CD4-positive, alpha-beta T cell treated with Interleukin-10 for 1 hour (primary cell): Measurements from ENCODE around the gene ANTKMT.
A peak's percentile ranks its signal among the peaks of the same experiment; 100 is the strongest.

Source experiments
- DNase-seq: peaks from one replicate; pipeline ENCODE4 v3.0.0-alpha.2; 2020

Gene ANTKMT

DNA sequence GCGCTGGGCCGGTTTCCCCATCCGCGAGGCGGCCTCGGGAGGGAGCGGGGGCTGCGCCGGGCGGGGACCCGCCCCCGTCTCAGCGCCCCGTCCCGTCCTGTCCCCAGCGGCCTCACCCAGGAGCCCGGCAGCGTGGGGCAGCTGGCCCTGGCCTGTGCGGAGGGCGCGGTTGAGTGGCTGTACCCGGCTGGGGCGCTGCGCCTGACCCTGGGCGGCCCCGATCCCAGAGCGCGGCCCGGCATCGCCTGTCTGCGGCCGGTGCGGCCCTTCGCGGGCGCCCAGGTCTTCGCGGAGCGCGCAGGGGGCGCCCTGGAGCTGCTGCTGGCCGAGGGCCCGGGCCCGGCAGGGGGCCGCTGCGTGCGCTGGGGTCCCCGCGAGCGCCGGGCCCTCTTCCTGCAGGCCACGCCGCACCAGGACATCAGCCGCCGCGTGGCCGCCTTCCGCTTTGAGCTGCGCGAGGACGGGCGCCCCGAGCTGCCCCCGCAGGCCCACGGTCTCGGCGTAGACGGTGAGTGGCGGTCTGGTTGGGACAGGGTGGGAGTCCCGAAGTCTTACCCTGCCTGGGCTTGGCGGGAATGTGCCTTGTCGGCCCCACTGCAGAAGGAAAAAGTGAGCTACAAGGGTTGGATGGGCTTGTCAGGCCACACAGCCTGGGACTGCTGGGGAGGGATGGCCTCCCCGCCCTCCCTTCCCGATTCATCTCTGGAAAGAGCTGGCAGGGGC is 5.3 kb upstream of the ANTKMT start:
- no peak for DNase-seq

GRCh38 chr16:716200-716568 is 4.8 kb upstream of the ANTKMT start:
- DNase-seq: no peak

DNA sequence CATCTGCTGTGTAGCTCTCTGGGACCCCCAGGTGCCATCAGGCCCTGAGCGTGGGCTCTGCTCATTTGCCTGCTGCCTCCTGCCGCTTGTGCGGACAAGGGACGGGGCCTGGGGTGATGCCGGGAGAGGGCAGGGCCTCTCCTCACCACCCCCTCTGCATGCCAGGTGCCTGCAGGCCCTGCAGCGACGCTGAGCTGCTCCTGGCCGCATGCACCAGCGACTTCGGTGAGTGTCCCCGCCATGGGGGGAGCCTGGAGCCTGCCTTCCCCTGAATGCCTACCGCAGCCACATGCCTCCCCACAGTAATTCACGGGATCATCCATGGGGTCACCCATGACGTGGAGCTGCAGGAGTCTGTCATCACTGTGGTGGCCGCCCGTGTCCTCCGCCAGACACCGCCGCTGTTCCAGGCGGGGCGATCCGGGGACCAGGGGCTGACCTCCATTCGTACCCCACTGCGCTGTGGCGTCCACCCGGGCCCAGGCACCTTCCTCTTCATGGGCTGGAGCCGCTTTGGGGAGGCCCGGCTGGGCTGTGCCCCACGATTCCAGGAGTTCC is 4.1 kb upstream of the ANTKMT start:
- no peak for DNase-seq

DNA sequence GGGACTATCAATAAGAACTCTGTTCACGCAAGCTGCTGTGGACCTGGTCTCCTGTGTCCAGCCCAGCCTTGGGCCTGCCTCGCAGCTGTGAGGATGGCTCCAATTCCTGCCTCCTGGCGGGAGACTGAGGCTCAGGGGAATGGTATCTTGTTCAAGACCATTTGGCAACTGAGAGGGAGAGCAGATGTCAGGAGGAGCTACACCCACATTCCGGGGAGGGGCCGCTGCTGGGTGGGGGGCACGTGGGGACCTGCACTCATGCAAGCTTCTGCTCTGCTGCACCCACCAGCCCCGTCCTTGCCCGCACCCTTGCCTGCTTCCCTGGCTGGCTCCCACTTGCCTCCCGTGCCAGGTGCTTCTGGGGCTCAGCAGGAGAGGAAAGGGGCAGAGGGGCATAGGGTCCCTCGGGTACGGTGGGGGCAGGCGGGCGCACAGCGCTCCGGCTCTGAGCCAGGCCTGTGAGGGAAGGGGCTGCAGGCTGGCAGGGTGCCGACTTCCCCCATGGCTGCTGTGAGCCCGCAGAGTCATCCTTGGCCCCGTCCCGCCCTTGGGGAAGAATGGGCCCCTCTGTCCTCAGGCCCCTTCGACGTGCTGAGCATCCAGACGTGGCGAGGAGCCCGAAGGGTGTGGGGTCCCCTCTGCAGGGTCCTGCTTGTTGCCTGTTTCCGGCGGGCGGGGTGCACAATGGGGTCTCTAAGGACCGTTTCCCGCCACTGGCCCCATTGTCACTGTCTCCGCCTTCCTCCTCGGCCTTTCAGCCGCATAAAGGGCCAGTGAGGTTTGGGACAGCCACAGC is 3.3 kb upstream of the ANTKMT start:
- no peak for DNase-seq

DNA sequence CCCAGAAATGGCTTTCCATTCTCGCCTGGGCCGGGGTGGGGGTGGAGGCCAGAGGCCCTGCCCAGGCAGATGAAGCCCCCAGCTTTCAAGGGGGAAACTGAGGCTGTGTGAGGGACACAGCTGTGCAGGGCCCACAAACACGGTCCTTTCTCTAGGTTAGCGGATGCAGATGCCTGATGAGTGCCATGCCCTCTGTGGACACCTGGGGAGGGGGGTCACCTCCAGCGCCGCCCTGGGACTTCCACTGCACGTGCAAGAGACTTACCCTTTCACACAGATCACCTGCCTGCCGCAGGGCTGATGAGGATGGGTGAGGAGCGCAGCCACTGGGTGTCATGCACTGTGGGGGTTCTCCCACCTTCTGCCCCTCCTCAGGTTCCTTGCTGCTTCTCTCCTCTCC is 2.6 kb upstream of the ANTKMT start:
- DNase-seq: no peak

DNA sequence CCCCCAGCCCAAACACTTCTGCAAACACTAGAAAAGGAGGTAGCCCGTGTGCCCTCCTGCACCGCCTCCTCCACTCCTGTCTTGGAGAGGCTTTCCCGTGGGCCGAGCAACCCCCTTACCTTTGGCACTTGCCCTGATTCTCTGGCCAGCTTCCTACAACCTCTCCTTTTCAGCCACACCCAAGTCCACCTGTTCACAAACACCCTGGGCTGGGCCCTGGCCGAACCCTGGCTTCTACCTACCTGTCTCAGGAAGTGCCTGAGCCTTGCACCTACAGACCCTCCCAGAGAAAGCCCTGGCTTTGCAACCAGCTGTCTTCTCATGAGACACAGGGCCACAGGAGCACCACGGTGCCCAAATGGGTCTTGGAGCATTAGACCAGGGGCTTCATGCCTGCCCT is 2.0 kb upstream of the ANTKMT start:
- DNase-seq: no peak

DNA sequence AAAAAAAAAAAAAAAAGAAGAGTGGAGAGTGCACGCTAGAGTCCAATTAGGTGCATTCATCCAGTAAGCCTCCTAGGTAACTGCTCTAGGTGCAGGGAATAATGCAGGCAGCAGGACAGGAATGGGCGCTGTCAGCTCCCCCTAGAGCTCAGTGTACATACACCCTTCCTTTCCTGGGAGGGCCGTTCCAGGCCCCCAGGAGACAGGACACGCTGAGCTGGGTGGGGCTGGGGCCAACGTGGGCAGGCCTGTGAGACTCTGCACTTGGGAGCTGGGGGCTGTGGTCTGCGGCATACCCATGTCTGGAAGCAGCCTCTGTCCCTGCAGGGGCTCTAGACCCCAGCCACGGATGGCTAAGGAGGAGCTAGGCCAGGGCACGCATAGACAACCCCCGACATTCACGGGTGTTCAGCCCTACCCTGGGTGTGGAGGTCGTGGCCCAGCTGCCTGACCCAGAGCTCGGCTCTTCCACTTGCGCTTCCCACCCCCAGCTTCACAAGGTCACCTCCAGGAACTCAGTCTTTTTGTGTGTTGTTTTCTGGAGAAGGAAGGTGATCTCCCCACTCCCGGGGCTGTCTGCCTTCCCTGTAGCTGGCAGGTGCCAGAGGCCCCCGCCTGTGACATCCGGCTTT is 1.0 kb upstream of the ANTKMT start:
- DNase-seq: no peak

DNA sequence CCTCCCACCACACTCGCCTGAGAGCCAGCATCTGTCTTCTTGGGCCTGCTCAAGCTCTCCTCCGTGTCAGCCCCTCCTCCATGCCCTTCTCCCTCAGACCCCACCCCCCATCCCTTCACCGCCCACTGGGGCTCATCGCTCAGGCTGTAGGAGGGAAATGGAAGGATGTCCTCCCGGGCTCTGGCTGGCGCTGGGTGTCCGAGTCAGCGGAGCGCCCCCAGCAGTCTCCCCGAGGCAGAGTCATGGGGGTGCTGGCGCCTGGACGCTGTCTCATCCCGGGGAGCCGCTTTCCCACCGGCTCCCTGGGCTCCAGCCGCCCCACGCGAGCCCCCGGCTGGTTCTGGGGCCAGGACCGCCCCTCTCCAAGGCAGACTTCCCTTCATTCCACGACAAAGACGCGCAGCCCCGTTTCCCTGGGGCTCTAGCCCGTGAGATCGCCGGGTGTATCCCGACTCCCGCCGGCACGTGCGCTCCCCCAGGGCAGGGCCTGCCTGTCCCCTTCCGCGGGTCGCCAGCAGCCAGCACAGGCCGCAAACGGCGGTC is 428 bp upstream of the ANTKMT start:
- DNase-seq: no peak

- no peak for DNase-seq
Observed at GRCh38 chr16:721765-722540, 1.0 kb downstream of the ANTKMT start.

GRCh38 chr16:722835-723633 is 2.1 kb downstream of the ANTKMT start:
- no peak for DNase-seq

- no peak for DNase-seq
Observed at GRCh38 chr16:723695-724094, 2.7 kb downstream of the ANTKMT start.

DNA sequence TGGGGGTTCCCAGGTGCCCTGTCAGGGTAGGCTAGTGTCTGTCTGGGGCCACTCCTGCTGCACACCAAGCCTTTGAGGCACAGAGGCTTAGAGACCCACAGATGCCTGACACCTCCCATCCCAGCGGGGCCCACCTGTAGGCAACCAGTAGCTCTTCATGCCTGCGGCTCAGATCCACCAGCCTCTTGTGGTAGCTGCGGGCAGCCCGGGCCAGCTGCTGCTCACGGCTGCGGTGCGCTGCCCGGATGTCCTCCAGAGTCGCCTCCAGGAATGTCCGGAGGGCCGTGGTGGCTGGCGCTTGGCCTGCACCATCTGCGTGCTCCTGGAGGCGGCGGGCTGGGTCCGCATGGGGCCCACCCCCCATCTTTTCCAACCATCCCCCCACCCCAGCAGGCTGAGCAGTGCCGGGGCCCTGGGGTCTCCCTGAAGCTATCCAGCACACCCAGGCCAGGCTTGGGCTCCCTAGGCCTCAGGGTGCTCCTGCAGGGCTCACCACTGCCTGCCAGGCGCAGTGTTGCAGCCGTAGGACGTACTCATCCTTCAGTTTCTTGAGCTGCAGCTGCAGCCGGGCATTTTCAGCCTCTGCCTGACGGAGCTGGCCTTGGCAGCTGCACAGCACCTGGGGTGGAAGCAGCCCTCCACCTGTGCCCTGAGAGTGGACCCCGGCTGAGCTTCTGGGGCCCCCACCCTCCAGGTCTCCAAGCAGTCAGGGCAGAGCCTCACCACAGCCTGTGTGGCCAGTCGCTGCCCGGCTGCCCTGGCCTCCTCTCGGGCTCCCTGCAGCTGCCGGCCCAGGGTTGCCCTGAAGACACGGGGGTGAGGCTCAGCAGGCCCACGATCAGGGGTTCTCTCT is 3.5 kb downstream of the ANTKMT start:
- no peak for DNase-seq

DNA sequence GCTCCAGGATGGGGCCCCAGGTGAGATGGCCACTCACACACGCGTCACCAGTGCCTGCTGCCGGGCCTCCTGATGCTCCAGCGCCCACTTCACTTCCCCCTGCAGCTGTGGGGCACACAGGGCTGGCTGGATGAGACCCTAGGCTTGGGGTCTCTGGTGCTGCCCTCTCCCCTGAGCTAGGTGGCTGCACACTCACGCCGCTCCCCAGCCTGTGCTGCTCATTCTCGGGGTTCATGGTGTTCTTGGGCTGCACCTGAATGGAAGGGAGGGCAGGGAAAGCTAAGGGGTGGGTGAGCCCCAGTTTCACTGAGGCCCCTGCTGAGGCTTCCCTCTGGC is 4.1 kb downstream of the ANTKMT start:
- no peak for DNase-seq

DNA sequence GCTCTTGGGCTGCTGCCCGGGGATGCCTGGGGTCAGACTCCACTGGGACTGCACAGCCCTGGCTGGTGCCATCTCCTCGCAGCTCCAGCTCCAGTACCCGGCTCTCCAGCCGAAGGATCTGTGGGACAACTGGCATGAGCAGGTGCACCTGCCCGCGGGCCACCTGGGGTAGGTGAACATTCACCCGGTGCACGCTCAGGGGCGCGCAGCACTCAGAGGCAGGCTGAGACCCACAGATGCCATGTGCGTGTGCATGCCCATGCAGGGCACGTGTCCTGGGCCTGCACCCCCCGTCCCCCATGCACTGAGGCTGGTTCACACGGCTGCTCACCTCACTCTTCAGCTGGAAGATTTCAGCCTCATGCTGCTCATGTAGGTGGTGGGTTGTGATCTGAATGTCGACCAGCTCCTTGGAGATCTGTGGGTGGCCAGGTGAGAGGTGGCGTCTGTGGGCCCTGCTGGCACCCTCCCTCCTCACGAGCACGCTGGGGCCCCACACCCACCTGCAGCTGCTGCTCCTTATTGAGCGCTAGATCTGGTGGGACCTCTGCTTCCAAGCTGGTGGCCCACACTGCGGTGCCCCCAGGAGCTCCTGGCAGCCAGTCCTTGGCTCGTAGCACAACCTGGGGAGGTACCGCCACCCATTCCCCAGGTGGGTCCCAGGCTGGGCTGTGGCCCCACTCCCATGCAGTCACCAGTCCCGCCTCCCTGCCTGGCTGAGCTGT is 4.7 kb downstream of the ANTKMT start:
- no peak for DNase-seq

GRCh38 chr16:726188-726437 is 5.2 kb downstream of the ANTKMT start:
- DNase-seq: no peak

- DNase-seq: peak; percentile 74
Observed at GRCh38 chr16:726438-727290, 5.7 kb downstream of the ANTKMT start, which contains the start of the genes CCDC78 and HAGHL. CCDC78 (minus strand) TSS chr16:726443; CDS start chr16:726367, 76 bp downstream. HAGHL (plus strand) TSS chr16:727106; CDS start chr16:727510, 404 bp downstream.

DNA sequence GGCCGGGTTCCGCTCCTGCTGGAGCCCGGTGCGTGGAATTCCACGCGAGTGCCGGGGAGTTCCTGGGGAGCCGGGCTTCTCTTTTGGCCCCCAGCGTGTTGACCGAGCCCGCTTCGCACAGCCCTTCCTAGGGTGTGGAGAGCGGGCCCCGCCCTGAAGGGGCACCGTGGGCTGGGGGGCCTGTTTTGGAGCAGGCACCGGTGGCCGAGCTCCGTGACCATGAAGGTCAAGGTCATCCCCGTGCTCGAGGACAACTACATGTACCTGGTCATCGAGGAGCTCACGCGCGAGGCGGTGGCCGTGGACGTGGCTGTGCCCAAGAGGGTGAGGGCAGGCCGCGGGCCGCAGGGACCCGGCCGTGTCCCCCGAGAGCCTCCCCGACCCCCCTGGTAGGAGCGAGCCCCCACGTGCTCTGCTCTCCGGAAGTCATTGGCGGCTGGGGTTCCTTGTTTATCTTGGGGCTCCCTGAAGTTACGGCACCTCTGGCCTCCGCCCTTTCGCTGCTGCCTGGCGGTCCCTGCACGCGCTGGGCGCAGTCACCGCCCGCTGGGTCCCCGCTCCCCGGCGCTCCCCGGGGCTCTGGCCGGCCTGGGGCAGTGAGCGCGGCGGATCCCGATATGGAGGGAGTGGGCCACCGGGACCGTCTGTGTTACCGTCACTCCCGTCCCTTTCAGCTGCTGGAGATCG is 6.5 kb downstream of the ANTKMT start:
- DNase-seq: no peak

DNA sequence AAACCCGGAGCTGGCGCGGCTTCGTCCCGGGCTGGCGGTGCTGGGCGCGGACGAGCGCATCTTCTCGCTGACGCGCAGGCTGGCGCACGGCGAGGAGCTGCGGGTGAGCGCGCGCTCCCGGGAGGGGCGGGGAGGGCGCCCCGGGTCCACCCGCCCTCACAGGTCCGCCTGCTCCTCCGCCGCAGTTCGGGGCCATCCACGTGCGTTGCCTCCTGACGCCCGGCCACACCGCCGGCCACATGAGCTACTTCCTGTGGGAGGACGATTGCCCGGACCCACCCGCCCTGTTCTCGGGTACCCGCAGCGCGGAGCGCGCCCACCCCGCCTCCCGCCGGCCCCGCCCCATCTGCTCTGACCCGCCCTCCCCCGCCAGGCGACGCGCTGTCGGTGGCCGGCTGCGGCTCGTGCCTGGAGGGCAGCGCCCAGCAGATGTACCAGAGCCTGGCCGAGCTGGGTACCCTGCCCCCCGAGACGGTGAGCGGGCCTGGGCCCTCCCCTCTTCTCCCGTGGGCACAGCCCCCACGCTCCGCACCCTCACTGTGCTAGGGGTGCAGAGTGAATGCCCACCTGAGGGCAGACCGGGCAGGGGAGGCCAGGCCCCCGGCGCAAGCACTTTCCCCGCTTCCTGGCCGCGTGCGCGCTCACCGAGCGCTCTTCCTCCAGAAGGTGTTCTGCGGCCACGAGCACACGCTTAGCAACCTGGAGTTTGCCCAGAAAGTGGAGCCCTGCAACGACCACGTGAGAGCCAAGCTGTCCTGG is 7.4 kb downstream of the ANTKMT start:
- peak; percentile 75 for DNase-seq
